ENCODE measurements around the gene ABR. TPM values are rescaled to one million over a fixed set of nuclear protein-coding genes. Genes with fewer than 3 reads are reported as not detected.
A peak's percentile ranks its signal among the peaks of the same experiment; 100 is the strongest.
"Not testable (repeated sequence)": the region's sequence is repeated elsewhere in the genome, so short reads cannot be mapped to it uniquely, and the experiment has no call there.

Gene ABR
- total RNA-seq, 4 donors from 2014 or later, result 78.0 to 208 (median 106) TPM

DNA sequence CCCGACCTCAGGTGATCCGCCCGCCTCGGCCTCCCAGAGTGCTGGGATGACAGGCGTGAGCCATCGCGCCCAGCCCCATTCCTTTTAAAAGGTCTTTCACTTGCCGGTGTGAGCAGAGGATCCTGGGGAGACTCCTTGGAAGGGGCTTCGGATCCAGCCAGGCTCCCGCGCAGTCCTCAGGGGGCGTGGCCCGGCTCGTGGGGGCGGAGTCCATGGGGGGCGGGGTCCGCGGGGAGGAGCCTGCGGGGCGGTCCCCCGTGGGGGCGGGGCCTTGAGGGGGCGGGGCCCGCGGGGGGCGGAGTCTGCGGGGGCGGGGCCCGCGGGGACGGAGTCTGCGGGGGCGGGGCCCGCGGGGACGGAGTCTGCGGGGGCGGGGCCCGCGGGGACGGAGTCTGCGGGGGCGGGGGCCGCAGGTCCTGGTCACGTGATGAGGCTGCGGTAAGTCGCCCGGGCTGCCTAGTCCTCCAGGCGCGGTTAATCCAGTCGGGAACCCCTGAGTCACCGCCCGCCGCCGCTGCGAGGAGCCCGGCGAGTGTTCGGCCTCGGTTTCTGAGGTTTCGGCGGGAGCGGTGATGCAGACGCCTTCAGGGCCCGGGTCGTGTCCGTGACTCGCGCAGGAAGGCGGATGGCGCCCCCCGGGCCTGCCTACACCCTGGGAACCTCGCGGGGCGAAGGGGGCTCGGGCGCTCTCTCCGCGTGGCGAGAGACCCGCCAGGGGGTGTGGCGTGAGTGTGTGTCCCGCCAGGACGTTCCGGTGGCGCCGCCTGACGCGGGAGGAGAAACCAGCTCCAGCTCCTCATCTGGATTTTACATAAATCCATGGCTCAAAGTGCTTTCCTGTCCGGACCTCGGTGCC lies 23.6 kb upstream of the ABR start:
- H3K4me1 ChIP-seq, result peaks cover 30% of the 10 kb centered on the region
- no peaks in the 10 kb centered on the region for H3K36me3 ChIP-seq
- DNase-seq (ENCODE audit: low spot score in 2 of 2), result peak; percentile 86 to 89
- H3K4me3 ChIP-seq, result peak overlapping the region; percentile 58
- H3K27me3 ChIP-seq, result no peaks in the 10 kb centered on the region
- no peaks in the 10 kb centered on the region for H3K9me3 ChIP-seq
- WGBS, result 51% methylated on average over 9 of the region's 91 CpGs
- TF ChIP-seq POLR2AphosphoS5 (IDR thresholded peaks at IDR 0.05) (peak in 1 of 3 donors; percentile 19), CTCF (IDR thresholded peaks at IDR 0.05) (no peak), POLR2A (IDR thresholded peaks at IDR 0.05) (no peak)
- peak overlapping the region; percentile 66 for H3K27ac ChIP-seq

- Histone ChIP-seq H3K9me3 (no peaks in the 10 kb centered on the region), H3K27me3 (no peaks in the 10 kb centered on the region), H3K4me1 (peaks cover 40% of the 10 kb centered on the region), H3K4me3 (no peak overlapping the region), H3K27ac (no peak overlapping the region), H3K36me3 (no peaks in the 10 kb centered on the region)
- 87% methylated on average over 5 of the region's 5 CpGs for WGBS
- no peak for DNase-seq (ENCODE audit: low spot score in 2 of 2)
- TF ChIP-seq CTCF (IDR thresholded peaks at IDR 0.05) (no peak), POLR2A (IDR thresholded peaks at IDR 0.05) (no peak), POLR2AphosphoS5 (IDR thresholded peaks at IDR 0.05) (no peak), EP300 (IDR thresholded peaks at IDR 0.05) (no peak)
These were observed 22.5 kb upstream of the ABR start for GRCh38 chr17:1202291-1202690.

DNA sequence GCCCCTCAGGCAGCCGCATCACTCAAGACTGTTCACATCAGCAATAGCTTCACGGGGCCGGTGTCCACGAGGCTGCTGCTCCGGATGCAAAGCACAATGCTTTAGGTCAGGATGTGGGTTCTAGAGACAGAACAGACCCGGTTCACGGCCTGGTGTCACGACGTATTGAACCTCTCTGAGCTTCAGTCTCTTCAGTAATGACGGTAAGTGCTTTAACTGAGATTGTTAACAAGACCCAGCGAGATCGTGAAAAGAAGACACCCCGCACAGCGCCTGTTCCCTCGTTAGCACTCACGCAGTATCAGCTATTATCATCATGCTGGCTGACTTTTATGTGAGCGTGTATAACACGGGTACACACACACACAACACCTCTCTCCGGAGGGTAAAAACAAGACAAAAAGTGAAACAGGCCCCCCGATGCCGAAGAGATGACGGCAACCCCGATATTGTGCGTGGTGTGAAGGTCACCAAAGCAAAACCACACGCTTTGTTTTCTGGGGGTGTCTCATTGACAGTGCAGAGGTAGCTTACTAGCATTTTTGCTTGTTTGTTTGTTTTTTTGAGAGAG lies 21.4 kb upstream of the ABR start:
- no peak overlapping the region for H3K27ac ChIP-seq

DNA sequence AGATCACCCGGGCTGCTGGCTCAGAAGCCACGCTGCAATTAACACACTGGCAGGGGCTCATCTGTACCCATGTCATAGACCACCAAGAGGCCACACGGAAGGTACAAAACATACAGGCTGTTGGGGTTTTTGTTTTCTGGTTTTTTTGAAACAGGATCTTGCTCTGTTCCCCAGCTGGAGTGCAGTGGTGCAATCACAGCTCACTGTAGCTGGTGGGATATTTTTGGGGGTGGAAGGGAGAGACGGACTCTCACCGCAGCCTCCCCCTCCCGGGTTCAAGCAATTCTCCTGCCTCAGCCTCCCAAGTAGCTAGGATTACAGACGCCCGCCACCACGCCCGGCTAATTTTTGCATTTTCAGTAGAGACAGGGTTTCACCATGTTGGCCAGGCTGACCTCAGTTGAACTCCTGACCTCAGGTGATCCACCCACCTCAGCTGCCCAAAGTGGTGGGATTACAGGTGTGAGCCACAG lies 19.5 kb upstream of the ABR start:
- not testable (repeated sequence) for DNase-seq (ENCODE audit: low spot score in 2 of 2); H3K27ac ChIP-seq; H3K9me3 ChIP-seq; H3K4me3 ChIP-seq; H3K27me3 ChIP-seq; H3K36me3 ChIP-seq
- WGBS, result 80% methylated on average over 10 of the region's 10 CpGs
- peaks cover 45% of the 10 kb centered on the region for H3K4me1 ChIP-seq

More for the DNA sequence above, 21.4 kb upstream of the ABR start:
- Histone ChIP-seq H3K4me1 (peaks cover 45% of the 10 kb centered on the region), H3K27me3 (no peaks in the 10 kb centered on the region), H3K4me3 (no peak overlapping the region), H3K36me3 (no peaks in the 10 kb centered on the region), H3K9me3 (no peaks in the 10 kb centered on the region)
- no peak for TF ChIP-seq POLR2A (IDR thresholded peaks at IDR 0.05)
- TF ChIP-seq CTCF (IDR thresholded peaks at IDR 0.05), result no peak
- no peak for TF ChIP-seq EP300 (IDR thresholded peaks at IDR 0.05)
- no peak for TF ChIP-seq POLR2AphosphoS5 (IDR thresholded peaks at IDR 0.05)
- DNase-seq (ENCODE audit: low spot score in 2 of 2), result no peak
- whole genome bisulfite sequencing, result 88% methylated on average over 24 of the region's 25 CpGs

- Histone ChIP-seq H3K9me3 (no peaks in the 10 kb centered on the region), H3K27me3 (no peaks in the 10 kb centered on the region), H3K27ac (peak overlapping the region; percentile 80), H3K36me3 (no peaks in the 10 kb centered on the region), H3K4me1 (peaks cover 35% of the 10 kb centered on the region), H3K4me3 (no peak overlapping the region)
- peak; percentile 88 to 90 for DNase-seq (ENCODE audit: low spot score in 2 of 2)
- 46% methylated on average over 5 of the region's 17 CpGs for WGBS
- TF ChIP-seq CTCF (IDR thresholded peaks at IDR 0.05) (no peak), POLR2A (IDR thresholded peaks at IDR 0.05) (no peak), POLR2AphosphoS5 (IDR thresholded peaks at IDR 0.05) (no peak), EP300 (IDR thresholded peaks at IDR 0.05) (no peak)
These were observed 18.2 kb upstream of the ABR start for GRCh38 chr17:1197781-1198490.

Data from suprapubic skin (tissue), 4 donors.